ENCODE measurements around the gene ATF4.

ATF4 gene, protein sequence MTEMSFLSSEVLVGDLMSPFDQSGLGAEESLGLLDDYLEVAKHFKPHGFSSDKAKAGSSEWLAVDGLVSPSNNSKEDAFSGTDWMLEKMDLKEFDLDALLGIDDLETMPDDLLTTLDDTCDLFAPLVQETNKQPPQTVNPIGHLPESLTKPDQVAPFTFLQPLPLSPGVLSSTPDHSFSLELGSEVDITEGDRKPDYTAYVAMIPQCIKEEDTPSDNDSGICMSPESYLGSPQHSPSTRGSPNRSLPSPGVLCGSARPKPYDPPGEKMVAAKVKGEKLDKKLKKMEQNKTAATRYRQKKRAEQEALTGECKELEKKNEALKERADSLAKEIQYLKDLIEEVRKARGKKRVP

DNA sequence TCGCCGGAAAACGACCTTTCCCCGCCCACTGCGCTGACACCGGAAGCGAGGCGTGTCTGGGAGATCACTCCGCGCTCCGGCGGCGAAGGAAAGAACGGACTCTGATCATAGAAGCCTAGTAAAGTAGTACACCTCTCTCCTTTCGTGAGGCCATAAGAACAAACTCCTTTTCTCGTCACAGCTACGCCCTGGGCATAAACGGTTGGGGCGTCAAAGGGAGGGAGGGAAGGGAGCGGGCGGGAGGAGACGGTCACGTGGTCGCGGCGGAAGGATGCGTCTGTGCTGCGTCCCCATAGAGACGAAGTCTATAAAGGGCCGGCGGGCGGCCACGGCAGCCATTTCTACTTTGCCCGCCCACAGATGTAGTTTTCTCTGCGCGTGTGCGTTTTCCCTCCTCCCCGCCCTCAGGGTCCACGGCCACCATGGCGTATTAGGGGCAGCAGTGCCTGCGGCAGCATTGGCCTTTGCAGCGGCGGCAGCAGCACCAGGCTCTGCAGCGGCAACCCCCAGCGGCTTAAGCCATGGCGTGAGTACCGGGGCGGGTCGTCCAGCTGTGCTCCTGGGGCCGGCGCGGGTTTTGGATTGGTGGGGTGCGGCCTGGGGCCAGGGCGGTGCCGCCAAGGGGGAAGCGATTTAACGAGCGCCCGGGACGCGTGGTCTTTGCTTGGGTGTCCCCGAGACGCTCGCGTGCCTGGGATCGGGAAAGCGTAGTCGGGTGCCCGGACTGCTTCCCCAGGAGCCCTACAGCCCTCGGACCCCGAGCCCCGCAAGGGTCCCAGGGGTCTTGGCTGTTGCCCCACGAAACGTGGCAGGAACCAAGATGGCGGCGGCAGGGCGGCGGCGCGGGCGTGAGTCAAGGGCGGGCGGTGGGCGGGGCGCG lies at the start of gene ATF4:
TSS of gene ATF4 (plus strand) at position 337 of the 880 bp plus-strand sequence. CDS start 884 bp downstream, outside the sequence.
- DNase-seq = peak; percentile 94

- DNase-seq = peak; percentile 22
Observed at GRCh38 chr22:39471381-39472141, 48.8 kb upstream of the ATF4 start.

- no peak for DNase-seq
Observed at GRCh38 chr22:39472570-39473556, 47.5 kb upstream of the ATF4 start.

GRCh38 chr22:39473851-39474250 lies 46.5 kb upstream of the ATF4 start:
- DNase-seq = no peak

- no peak for DNase-seq
Observed at GRCh38 chr22:39474351-39475111, 45.8 kb upstream of the ATF4 start.

DNA sequence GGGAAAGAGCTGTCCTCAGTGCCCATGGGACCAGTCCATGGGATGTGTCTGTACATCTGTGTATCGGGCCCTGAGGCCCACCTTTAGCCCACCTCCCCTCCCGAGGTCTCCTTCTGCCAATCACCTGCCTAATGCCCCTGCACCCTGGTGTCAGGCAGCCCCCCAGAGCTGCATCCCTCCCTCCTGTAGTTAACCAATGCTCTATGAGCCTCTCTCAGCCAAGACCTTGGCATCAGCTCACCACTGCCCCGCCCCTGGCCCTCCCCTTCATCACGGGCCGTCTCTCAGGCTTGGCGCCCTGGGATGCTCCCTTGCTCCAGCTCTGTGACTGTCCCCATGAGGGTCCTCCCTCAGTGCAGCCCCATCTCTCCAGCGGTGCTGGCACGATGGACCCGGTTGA lies 45.0 kb upstream of the ATF4 start:
- DNase-seq = no peak

- peak; percentile 14 for DNase-seq
Observed at GRCh38 chr22:39475902-39476301, 44.5 kb upstream of the ATF4 start.

DNA sequence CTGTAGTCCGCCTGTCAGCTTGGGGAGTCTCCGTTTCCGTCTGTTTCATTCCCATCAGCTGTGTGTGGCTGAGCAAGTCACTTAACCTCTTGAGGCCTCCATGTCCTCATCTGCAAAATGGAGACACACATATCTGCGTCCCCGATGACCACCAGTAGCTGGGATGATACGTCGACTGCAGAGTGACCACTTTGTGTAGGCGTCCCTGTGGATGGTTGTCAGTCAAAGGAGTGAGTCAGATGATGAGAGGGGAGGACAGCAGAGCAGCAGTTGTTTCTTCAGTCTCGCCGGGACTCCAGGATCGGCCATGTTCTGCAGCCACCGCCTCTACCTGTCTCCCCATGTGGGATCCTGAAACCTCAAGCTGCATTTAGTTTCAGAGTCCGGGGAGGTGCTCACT lies 43.7 kb upstream of the ATF4 start:
- no peak for DNase-seq

DNA sequence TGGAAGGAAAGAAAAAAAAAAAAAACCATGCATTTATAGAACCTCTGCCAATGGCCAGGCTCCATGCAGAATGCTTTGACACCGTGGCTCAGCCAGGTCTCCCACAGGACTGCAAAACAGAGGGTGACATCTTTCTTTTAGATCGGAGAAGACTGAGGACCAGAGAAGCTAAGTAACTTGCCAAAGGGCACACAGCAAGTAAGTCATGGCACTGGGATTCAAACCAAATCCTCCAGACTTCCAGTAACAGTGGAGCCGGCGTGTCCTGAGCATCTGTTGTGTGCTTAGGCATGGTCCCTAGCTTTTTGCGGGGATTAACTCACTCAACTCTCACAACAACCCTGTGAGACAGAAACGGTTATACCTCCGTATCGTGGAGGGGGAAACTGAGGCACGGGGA lies 42.8 kb upstream of the ATF4 start:
- no peak for DNase-seq

DNA sequence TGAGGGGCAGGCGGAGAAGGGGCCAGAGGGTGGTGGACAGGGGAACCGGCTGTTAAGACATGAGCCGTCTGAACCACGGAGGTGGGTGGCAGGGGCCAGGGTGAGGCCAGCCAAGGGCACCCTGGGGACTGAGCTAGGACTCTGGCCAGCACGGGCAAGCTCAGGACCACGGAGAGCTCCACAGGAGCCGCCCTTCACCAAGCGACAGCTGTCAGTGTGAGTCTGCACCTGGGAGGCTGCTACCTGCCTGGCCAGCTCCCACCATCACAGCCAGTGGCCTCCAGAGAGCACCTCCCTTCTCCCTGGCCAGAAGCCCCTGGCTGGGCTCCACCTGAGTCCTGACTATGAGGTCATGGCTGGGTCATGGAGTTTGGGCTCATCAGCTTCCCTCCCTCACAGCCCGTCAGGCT lies 41.9 kb upstream of the ATF4 start:
- no peak for DNase-seq

DNA sequence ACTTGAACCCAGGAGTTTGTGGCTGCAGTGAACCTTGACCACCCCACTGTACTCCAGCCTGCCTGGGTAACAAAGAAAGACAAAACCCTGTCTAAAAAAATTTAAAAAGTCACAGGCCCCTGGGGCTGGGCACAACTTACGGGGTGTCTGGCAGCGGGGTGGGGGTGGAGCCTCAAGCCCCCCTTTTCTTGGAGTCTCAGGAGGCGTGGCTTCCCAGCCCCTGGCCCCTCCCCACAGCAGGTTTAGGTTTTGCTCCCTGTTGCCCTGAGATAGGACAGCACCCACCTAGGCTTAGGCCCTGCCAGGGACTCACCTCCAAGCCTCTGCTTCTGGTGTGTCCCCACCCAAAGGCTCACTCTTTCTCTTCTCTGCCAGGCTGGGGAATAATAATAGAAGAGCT lies 41.1 kb upstream of the ATF4 start:
- no peak for DNase-seq

- no peak for DNase-seq
Observed at GRCh38 chr22:39480557-39480956, 39.8 kb upstream of the ATF4 start.

GRCh38 chr22:39481054-39481453 lies 39.3 kb upstream of the ATF4 start:
- no peak for DNase-seq

DNA sequence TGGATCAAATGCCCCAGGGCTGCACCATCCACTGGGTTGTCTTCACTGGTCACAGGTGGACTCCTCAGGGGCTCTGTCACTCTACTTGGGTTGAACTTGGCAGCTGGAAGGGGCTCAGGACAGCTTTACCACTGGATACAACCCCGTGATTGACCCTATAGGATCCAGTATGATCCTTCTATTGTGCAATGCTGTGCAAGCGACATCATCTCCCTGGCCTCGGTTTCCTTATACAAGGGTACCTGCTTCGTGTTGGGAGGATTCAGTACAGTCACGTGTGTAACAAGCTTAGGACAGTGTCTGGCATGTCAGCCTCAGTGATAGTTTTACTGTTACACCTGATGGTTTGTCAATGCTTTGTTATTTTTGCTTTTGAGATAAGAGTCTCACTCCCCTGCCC lies 38.8 kb upstream of the ATF4 start:
- no peak for DNase-seq

DNA sequence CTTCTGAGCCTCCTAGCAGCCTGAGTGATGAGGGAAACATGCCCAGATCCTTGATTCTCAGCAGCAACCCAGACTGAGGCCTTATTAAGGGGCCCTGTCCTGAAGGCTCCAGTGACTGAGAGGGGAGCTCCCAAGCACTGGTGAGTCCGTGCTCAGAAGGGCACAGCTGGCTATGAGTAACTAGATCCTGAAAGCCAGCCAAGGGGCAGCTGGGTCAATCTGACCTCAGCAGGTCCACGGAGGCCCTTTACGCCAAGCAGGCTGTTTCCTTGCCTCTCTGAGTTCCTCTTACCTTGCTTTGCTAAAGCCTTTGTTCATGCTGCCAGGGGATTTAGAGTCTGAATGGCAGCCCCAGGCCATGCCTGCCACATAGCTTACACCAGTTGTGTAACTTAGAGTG lies 37.6 kb upstream of the ATF4 start:
- DNase-seq = no peak

GRCh38 chr22:39486951-39487825 lies 33.2 kb upstream of the ATF4 start:
- DNase-seq = no peak

DNA sequence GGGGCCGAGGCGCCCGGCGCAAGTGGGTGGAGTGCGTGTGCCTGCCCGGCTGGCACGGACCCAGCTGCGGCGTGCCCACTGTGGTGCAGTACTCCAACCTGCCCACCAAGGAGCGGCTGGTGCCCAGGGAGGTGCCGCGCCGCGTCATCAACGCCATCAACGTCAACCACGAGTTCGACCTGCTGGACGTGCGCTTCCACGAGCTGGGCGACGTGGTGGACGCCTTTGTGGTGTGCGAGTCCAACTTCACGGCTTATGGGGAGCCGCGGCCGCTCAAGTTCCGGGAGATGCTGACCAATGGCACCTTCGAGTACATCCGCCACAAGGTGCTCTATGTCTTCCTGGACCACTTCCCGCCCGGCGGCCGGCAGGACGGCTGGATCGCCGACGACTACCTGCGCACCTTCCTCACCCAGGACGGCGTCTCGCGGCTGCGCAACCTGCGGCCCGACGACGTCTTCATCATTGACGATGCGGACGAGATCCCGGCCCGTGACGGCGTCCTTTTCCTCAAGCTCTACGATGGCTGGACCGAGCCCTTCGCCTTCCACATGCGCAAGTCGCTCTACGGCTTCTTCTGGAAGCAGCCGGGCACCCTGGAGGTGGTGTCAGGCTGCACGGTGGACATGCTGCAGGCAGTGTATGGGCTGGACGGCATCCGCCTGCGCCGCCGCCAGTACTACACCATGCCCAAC lies 32.4 kb upstream of the ATF4 start:
- DNase-seq = no peak

DNA sequence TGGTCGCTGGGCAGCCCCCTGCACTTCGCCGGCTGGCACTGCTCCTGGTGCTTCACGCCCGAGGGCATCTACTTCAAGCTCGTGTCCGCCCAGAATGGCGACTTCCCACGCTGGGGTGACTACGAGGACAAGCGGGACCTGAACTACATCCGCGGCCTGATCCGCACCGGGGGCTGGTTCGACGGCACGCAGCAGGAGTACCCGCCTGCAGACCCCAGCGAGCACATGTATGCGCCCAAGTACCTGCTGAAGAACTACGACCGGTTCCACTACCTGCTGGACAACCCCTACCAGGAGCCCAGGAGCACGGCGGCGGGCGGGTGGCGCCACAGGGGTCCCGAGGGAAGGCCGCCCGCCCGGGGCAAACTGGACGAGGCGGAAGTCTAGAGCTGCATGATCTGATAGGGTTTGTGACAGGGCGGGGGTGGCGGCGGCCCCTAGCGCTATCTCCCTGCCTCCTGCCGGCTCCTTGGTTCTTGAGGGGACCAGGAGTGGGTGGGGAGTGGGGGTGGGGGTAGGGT lies 31.7 kb upstream of the ATF4 start:
- DNase-seq = no peak

All from NCI-H82 (cell line).